ENCODE data around the gene NAMPT.
"Not testable (repeated sequence)": the region's sequence is repeated elsewhere in the genome, so short reads cannot be mapped to it uniquely, and the experiment has no call there.

The NAMPT gene

DNA sequence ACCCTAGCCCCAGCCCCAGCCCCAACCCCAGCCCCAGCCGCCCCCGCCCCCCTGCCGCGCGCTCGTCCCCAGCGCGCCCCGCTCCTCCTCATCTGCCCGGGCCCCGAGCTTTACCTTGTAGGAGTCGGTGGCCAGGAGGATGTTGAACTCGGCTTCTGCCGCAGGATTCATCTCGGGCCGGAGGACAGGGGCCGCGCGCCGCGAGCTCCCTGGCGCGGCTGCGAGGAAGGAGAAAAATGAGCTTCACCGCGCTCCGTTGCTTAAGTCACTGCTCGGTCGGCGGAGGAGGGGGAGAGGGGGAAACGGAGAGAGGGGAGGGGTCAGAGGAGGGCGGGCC lies at the start of gene NAMPT:
TSS of gene NAMPT (minus strand) at position 270 of the 337 bp plus-strand sequence. CDS start at position 171, 99 bp downstream.
- no peak for DNase-seq

DNA sequence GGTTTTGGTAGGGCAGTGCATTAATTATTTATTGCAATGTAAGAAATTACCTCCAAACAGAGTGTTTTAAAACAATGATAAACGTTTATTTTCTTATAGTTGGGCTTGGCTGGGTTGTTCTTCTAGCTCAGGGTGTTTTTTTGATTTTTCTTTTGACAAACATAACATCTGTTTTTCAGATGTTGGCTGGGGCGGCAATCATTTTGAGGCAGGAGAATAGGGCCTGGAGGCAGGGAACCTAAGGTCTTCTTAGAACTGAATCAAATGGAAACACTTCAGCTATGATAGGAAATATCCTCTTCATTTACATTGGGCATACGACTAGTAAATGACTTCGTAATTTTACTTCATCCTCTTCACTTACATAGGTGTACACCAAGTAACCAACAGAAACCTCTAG lies 47.4 kb upstream of the NAMPT start:
- DNase-seq, result no peak

DNA sequence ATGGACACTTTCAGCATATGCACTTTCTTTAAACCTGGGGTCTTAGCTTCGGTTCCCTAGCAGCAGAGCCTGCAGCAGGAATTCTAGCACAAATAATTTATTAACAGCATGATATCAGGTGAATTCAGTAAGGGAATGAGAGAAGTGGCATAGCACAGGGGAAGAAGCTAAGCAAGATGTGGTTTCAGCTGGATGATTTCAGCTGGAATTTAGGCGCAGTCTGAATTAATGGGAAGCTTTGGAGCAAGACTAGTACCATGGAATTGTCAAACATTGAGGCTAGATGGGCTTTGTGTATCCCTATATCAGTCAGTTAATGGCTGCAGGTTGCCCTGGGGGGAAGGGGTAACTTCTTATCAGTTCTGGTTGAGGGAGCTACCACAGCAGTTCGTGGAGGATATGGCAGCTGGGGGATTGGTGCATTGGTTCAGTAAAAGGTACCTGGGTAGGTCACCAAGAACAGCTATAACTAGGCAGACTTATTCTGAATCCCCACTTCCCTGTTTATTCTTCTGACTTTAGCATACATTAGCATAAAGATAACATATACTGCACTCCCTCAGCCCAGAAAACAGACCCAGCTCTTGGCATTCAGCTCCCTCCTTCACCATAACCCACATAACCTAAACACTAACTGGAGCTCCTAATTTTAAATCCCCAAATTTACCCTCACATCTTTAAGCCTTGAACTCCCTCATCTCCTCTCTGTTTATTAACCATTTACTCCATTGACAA lies 46.8 kb upstream of the NAMPT start:
- no peak for DNase-seq

DNA sequence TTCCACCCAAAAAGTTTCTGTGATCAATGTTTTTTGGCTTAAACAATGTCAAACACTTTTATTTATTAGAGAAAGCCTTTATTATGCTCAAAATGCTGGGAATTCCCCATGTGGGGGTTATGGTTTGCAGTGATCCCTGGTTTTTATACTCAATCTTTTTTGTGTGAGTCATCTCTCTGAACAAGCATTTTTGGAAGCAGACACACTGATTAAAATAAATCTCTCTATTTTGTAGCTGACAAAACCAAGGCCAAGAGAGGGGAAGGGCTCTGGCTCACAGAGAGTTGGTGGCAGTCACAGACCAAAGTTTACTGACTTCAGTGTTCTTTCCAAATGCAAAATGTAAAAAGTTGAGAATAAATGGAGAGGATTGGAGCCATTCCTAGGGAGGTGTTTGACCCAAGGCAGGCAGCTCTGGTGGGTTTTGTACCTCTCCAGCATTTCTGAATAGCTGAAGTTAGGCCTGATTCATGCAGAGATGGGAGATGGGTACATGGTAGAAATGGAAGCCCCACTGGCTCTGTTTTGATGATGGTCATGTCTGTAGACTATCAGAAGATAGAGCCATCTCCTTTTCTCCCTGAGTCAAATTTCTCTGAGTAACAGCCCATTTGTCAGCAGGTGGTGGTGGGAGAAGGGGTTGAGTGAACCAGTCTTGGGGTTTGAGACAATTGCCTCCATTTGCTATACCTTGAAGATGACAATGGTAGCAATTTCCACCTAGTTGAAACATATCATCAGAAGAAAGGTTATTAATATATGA lies 45.4 kb upstream of the NAMPT start:
- no peak for DNase-seq

DNA sequence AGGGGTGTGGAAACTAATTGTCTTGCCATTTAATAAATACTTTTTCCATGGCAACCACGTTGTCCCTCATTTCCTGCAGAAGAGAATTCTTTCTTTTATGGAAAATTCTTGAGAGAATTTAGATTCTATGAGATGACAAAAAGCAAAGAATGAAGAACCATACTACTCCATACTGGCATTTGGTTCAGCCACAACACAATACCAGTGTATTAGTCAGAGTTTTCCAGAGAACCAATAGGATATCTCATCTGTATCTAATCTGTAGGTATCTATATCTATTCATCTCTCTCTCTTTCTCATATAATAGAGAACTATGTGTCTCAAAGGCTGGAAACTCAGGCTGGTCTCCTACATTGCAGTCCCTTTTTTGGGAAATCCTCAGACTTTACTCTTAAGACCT lies 44.6 kb upstream of the NAMPT start:
- no peak for DNase-seq

DNA sequence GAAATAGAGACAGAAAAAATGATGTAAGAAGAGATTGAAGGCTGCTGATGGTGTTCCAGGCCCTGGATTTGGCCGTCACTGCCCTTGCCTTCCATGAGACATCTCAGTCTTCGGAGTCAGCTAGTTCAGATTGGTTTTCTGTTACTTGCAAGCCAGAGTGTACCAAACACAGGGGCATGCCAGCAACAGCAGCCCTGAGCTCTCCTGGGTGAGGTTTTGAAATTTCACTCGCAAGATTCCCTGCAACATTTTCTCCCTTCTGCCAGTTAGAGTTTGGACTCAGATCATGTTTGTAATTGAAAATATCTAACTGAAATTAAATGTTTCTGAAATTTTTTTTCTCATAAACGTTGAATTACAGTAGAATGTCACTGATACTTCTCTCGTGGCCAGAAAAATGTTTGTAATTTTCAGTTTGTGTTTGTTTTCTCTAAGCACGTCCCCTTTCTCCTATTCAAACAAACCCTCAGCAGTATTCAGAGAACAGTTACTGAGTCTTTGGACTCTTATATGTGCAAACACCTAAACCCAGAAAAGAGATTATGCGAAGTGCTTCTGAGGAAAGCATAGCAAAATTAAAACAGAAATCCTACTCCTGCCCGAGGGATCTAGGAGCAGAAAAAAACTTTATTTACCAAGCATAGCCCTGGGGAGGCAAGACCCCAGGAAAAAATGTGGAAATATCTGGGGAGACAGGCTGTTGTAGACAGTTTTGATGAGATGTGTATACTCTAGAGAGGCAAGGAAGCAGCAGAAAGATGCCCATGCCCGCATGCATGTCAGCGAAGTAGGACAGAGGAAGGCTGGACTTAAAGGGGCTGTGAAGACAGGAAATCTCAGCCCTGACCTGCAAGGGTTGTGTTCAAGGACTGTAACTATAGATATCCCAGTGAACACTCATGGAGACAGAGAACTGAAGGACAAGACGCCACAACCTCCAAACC lies 43.0 kb upstream of the NAMPT start:
- DNase-seq, result no peak

DNA sequence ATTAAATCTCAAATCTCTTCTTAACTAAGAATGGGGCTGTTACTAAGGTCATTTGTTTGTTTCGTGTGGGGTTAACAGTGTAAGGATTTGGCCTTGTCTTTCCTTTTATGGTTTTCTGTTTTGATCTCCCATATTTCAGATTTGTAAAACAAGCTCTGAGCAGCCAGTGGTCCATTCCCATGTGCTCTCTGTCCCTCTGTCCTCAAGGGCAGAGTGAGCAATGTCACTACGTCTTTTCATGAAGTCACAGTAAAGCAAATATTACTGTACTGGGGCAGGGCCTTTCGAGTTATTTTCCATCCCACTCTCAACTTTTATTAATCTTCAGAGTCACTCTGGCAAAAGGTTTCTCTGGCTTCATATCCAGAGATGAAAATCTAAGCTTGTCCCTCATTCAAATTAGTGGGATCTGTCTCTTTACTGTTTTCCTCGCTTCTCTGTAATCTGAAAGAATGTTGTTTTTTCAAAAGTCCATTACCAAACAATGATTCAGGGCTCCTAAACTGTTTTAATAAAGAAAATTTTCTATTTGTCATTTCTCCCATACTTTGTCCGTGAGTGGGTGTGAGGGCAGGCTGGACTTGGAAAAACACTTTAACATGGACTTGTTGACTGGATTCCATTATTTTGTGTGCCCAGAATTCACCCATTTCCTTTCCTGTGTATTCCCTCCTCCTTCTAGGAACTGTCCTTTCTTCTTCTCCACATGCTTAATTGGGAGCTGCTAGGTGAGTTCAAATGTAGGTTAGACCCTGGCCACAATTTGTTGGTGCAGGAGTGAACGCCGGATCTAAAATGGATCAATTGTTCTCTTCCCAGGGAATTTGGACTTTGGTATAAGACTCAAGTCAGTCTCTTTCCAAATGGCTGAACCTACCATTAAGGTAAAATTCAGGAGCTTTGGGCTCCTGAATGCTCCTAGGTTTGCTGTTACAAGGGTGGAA lies 42.1 kb upstream of the NAMPT start:
- DNase-seq, result no peak

DNA sequence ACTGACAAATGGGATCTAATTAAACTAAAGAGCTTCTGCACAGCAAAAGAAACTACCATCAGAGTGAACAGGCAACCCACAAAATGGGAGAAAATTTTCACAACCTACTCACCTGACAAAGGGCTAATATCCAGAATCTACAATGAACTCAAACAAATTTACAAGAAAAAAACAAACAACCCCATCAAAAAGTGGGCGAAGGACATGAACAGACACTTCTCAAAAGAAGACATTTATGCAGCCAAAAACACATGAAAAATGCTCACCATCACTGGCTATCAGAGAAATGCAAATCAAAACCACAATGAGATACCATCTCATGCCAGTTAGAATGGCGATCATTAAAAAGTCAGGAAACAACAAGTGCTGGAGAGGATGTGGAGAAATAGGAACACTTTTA lies 39.7 kb upstream of the NAMPT start:
- not testable (repeated sequence) for DNase-seq

DNA sequence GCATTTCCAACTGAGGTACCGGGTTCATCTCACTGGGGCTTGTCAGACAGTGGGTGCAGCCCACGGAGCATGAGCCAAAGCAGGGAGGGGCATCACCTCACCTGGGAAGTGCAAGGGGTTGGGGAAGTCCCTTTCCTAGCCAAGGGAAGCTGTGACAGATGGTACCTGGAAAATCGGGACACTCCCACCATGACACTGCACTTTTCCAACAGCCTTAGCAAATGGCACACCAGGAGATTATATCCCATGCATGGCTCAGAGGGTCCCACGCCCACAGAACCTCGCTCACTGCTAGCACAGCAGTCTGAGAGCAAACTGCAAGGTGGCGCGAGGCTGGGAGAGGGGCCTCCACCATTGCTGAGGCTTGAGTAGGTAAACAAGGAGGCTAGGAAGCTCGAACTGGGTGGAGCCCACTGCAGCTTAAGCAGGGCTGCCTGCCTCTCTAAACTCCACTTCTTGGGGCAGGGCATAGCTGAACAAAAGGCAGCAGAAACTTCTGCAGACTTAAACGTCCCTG lies 35.5 kb upstream of the NAMPT start:
- not testable (repeated sequence) for DNase-seq

DNA sequence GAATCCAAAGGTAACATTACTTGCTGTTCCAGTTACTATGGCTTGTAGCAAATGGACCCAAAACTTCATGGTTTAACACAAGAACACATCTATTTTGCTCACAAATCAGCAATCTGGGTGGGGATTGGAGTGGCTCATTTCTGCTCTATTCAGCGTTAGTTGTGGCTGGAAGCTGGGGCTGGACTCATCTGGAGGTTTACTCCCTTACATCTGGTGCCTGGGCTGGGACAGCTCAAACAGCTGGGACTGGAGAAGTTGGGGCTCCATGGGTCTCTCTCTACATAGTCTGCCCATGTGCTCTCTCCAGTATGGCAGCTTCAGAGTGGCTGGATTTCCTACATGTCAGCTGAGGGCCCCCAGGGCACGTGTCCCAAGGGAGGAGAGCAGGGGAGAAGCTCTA lies 33.7 kb upstream of the NAMPT start:
- DNase-seq, result no peak

DNA sequence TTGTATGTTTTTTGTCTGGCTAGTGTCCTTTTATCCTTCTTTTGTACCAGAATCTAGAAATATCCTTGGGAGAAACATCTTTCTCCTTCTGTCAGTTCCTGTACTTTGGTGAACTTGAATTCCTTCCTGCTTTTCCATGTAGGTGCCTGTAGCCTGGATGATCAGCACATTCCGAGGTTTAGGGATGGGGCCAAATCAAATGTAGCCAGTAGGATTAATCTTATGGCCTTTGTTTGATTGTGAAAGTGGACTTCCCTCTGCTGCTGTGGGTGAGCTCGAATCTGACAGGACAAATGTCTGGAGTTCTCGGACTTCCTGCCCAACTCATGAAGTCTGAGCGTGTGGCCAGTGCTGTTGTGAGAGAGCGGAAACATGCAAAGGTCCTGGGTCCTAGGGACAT lies 33.2 kb upstream of the NAMPT start:
- no peak for DNase-seq

DNA sequence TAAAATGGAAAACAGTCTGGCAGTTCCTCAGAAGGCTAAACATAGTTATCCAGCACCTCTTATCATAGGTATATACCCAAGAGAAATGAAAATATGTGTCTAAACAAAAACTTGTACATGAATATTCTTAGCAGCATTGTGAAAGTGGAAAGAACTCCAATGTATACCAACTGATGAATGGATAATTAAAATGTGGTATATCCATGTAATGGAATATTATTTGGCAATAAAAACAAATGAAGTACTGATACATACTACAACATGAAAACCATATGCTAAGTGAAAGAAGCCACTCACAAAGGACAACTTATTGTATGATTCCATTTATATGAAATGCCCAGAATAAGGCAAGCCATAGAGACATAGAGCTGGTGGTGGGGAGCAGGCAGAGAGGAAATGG lies 32.2 kb upstream of the NAMPT start:
- no peak for DNase-seq

DNA sequence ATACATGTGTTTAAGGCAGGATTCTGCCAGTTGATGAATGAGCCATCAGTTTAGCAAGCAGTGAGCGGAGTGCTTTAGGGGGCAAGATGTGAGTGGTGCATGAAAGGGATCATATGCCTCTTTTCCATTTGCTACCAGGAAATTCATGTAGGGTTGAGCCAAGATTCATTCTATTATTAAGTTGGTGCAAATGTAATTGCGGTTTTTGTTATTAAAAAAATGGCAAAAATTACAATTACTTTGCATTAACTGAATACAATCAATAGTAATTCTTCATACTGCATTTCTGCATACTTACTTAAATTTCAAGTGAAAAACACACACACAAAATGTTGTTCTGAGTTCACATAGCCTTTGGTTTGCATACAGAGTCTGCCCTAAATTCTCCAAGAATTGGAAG lies 30.1 kb upstream of the NAMPT start:
- DNase-seq, result no peak

DNA sequence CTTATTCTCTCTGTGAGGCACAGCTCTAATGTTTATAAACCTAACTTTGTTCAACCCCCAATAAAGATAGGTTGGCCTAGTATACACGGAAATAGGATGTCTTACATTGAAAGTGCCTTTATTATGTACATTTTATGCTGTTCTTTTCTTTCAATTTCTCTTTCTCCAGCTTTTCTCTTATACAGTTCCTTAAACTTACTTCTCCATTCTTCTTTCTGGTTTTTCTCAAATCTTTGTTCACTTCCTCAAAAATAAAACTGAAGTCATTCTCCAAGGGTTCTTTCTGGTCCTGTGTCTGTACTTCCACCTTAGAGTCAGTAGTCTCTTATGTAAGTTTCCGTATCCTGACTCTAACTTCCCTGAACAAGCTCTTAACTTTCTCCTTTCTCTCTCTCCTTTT lies 29.2 kb upstream of the NAMPT start:
- DNase-seq, result no peak

DNA sequence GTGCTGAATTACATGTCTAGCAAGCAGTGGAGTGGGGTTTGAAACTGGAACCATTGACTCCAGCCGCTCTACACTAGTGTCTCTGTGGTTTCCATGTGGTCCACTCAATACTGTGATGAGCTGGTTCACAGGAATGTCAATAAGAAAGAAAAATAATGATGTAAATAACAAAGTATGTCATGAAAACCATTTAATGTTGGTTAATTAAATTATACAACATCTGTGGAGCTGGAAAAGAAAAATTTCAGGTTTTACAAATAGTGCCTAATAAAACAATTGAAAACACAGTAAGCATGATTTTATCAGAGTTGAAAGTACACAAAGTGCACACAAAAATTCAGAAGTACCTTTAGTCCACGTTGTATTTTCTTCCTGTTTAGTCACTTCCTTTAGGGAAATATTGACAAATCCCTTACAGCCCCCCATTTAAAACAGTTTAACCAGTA lies 28.7 kb upstream of the NAMPT start:
- no peak for DNase-seq

DNA sequence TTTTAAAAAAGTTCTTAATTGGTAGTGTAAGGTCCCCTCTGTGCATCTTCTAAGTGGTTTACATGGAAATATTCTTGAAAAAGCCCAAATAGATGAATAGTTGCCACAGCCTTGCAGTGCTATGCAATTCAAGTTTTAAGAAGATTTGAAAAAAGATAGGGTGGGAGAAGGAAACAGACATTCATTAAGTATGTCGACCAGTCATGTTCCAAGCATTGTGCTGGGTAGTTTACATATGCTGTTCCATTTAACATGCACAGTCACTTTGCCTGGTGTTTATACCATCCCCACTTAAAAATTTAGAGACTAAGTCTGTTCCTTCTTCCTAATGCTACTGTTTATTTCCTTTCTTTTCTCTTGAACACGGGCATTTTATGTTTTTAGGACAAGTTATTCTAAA lies 28.1 kb upstream of the NAMPT start:
- no peak for DNase-seq

DNA sequence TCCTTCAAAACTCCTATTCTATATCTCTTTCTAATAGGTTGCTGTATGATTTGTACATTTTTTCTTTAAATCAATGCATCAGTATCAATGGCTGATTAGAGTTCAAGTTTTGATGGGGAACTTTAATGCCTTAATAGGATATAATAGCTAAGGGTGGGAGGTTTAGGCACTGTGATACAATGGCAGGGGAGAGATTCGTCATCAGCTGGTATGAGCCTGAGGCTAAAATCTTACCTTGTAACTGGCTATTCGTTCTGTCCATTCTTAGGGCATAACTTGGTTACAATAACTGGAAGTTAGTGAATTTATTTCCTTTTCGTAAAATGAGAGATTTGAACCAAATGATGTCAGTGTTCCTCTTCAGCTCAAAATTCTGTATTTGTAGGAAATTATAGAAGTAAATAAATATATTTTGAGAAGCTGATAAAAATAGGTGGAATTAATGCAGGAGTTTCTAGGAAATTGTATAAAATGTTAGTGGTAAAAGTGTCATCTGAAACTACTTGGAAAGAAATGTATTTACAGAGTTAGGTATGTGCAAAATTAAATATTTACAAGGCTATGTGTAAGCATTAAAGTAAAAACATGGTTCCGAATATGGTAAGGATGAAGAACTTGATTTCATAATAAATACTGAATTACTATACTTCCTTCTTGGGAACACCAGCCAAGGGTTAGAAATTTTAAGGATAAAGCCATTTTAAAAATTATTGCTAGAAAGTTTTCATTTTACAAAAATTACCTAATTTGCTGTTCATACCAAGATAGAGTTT lies 27.5 kb upstream of the NAMPT start:
- DNase-seq, result no peak

DNA sequence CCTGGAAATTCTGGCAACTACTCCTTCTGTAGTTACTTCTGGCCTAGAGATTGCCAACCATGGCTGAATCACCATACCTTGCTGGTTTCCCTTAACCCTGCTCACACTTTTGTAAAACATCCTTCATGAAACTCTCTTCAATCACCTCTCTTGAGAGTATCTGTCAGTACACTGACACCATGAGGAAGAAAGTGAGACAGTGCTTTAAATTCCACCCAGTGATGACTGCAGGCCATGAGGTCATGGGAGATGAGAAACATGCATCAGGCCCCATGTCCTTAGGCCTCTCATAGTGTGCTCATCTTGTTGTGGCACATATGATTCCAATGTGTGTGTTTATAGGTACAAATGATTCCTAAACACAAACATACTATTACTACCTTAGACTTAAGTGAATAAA lies 24.6 kb upstream of the NAMPT start:
- DNase-seq, result no peak

DNA sequence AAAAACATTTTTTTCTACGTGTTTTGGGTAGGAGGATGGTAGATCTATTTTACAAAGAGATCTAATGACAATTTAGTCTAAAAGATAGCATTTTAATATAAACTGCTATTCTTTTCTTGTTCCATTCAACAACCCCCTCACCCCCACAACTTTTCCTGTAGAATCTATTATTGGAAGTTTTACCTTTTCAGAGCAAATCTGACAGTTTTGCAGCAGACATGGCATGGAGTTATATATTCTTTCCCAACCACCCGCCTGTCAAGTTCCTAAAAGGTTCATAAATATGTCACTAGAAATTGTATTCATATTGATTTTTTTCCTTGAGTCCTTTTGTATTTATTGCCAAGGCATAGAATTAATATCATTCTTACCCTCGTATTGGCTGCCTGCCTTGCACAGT lies 21.5 kb upstream of the NAMPT start:
- DNase-seq, result no peak

DNA sequence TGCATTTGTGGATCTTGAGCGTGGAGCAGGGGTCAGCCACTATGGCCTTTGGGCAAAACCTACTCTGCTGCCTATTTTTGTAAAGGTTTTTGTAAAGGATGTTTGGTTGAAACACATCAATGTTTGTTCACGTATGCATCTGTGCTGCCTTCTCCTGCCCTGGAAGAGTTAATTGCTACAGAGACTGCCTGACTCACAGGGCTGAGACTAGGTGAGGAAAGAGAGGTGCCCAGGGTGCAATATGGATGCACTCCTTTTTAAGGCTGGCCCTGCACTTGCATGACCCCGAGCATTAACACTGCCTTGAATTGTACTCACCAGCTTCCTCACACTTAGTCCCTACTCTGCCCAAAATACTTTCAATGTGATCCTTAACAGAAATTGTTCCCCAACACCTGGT lies 20.9 kb upstream of the NAMPT start:
- no peak for DNase-seq

DNA sequence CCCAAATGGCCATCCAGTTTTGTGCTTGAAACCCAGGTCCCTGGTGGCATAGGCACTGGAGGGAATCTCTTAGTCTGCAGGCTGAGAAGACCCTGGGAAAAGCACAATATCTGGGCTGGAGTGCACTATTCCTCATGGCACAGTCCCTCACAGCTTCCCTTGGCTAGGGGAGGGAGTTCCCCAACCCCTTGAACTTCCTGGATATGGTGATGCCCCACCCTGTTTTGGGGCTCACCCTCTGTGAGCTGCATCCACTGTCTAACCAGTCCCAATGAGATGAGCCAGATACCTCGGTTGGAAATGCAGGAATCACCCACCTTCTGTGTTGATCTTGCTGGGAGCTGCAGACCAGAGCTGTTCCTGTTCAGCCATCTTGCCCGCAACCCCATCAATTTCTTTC lies 19.8 kb upstream of the NAMPT start:
- no peak for DNase-seq

Measured in islet precursor cell (in vitro differentiated cells).